Osteocyte (in vitro differentiated cells): Measurements from ENCODE around the gene UMAD1. TPM values are rescaled to one million over a fixed set of nuclear protein-coding genes. Genes with fewer than 3 reads are reported as not detected.

ENCODE experiments used
- DNase-seq: peaks from one replicate; pipeline ENCODE4 v3.0.0; 2021; ENCODE audit warnings: mixed read lengths; ENCODE audit not compliant: unreplicated experiment; ENCODE audit errors: extremely low spot score
- H3K27ac Mint-ChIP-seq: one replicate; pipeline ENCODE4 v1.8.0; 2021; ENCODE audit warnings: mild to moderate bottlenecking, mixed read lengths; ENCODE audit not compliant: unreplicated experiment
- H3K27me3 Mint-ChIP-seq: one replicate; pipeline ENCODE4 v1.8.0; 2021; ENCODE audit warnings: mixed read lengths; ENCODE audit not compliant: unreplicated experiment
- H3K36me3 Mint-ChIP-seq: one replicate; pipeline ENCODE4 v1.8.0; 2021; ENCODE audit warnings: mixed read lengths; ENCODE audit not compliant: unreplicated experiment
- H3K4me1 Mint-ChIP-seq: one replicate; pipeline ENCODE4 v1.8.0; 2021; ENCODE audit warnings: mixed read lengths; ENCODE audit not compliant: unreplicated experiment
- H3K4me3 Mint-ChIP-seq: one replicate; pipeline ENCODE4 v1.8.0; 2021; ENCODE audit warnings: mild to moderate bottlenecking, moderate library complexity, mixed read lengths; ENCODE audit not compliant: unreplicated experiment
- H3K9me3 Mint-ChIP-seq: one replicate; pipeline ENCODE4 v1.8.0; 2021; ENCODE audit warnings: mixed read lengths; ENCODE audit not compliant: unreplicated experiment
- CTCF ChIP-seq: fragments of 200-600 bp; sonication (generic); IDR thresholded peaks from 2 replicates; pipeline ENCODE4 v1.5.0; 2021; ENCODE audit warnings: antibody characterized with exemption, mild to moderate bottlenecking, moderate library complexity
- total RNA-seq: library from RNA; stranded (reverse); gene quantifications from 2 replicates; pipeline ENCODE4 v1.2.1, GENCODE V29; 2021

The UMAD1 gene
- total RNA-seq, 1 donor from 2014 or later: 10.9 TPM

DNA sequence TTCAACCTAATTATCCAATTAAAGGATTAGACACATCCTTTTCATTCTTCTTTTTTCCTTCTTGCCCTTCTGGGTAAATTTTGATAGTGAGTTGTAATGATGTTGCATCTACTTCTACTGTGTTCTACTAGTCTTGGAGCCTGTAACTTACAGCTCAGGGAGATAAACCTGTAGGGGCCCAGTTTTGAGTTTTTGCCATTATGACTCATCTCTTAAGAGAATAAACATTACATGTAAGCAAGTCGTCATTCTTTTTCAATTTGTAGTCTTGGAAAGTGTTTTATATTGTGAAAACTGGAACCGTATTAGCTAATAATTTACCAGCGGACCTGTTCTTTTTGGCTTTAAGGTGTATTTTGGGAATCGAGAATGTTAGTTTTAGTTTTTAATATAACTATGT is 167.6 kb downstream of the UMAD1 start:
- Mint-ChIP-seq H3K36me3 (no peaks in the 10 kb centered on the region), H3K9me3 (no peaks in the 10 kb centered on the region), H3K27me3 (no peaks in the 10 kb centered on the region), H3K27ac (no peak overlapping the region), H3K4me1 (no peaks in the 10 kb centered on the region), H3K4me3 (no peak overlapping the region)
- no peak for DNase-seq
- no peak for TF ChIP-seq CTCF

GRCh38 chr7:7808626-7809025 is 168.1 kb downstream of the UMAD1 start:
- DNase-seq: no peak
- no peaks in the 10 kb centered on the region for H3K36me3 Mint-ChIP-seq
- H3K4me3 Mint-ChIP-seq: no peak overlapping the region
- H3K27me3 Mint-ChIP-seq: no peaks in the 10 kb centered on the region
- H3K27ac Mint-ChIP-seq: no peak overlapping the region
- no peaks in the 10 kb centered on the region for H3K9me3 Mint-ChIP-seq
- no peak for TF ChIP-seq CTCF
- no peaks in the 10 kb centered on the region for H3K4me1 Mint-ChIP-seq

- H3K27ac Mint-ChIP-seq: no peak overlapping the region
- TF ChIP-seq CTCF: no peak
- no peaks in the 10 kb centered on the region for H3K36me3 Mint-ChIP-seq
- no peak for DNase-seq
- H3K4me1 Mint-ChIP-seq: no peaks in the 10 kb centered on the region
- H3K9me3 Mint-ChIP-seq: no peaks in the 10 kb centered on the region
- H3K27me3 Mint-ChIP-seq: no peaks in the 10 kb centered on the region
- no peak overlapping the region for H3K4me3 Mint-ChIP-seq
Observed at GRCh38 chr7:7810380-7810779, 169.8 kb downstream of the UMAD1 start.

DNA sequence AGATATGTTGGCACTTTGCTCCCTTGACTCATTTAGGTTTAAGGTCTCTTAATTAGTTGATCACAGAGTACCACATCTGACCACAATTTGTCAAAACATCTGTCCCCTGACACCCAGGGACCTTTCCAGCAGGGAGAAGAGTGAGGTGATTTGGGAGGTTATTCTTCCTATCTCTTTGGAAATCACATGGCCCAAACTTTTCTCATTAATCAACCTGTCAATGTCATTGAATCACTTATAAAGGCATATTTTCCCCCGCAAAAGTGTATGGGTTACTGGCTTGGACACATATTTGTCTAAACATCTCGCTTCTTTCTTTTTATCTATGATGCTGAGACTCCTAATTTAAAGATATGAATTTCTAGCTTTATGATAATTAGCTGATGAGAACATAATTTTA is 170.3 kb downstream of the UMAD1 start:
- no peaks in the 10 kb centered on the region for H3K4me1 Mint-ChIP-seq
- no peak overlapping the region for H3K4me3 Mint-ChIP-seq
- H3K27me3 Mint-ChIP-seq: no peaks in the 10 kb centered on the region
- no peak overlapping the region for H3K27ac Mint-ChIP-seq
- DNase-seq: no peak
- no peaks in the 10 kb centered on the region for H3K9me3 Mint-ChIP-seq
- H3K36me3 Mint-ChIP-seq: no peaks in the 10 kb centered on the region
- no peak for TF ChIP-seq CTCF

DNA sequence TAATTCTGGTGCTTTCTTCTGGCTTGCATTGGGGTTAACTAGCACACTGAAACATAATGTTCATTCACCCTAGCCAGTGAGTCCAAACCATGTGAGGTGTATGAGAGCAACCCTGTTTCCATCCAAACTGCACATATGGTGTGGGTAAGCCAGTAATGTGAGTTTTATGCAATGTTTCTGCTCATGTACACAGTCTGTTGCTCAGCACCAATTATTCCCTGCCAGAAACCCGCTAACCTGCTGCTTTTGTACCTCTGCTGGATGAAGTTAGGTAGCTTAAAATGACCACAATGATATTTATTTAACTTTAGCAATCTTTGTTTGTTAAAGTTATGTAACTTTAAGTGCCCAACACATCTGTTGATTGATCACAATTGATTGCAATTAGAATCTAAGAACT is 171.6 kb downstream of the UMAD1 start:
- H3K4me3 Mint-ChIP-seq: no peak overlapping the region
- H3K36me3 Mint-ChIP-seq: no peaks in the 10 kb centered on the region
- H3K4me1 Mint-ChIP-seq: no peaks in the 10 kb centered on the region
- H3K9me3 Mint-ChIP-seq: no peaks in the 10 kb centered on the region
- TF ChIP-seq CTCF: no peak
- no peak overlapping the region for H3K27ac Mint-ChIP-seq
- no peaks in the 10 kb centered on the region for H3K27me3 Mint-ChIP-seq
- no peak for DNase-seq
